ENCODE measurements around the gene HOXC10. TPM values are rescaled to one million over a fixed set of nuclear protein-coding genes. Genes with fewer than 3 reads are reported as not detected.

The HOXC10 gene
- not detected for total RNA-seq (ENCODE audit: unreplicated experiment)
- long read RNA-seq = 0 reads

- Mint-ChIP-seq H3K27ac (ENCODE audit: unreplicated experiment) (no peak within 1 kb of the TSS), H3K9me3 (ENCODE audit: unreplicated experiment) (peaks cover 9% of the 10 kb centered on the region), H3K36me3 (ENCODE audit: unreplicated experiment) (no peaks in the 10 kb centered on the region), H3K27me3 (ENCODE audit: unreplicated experiment) (peaks cover 57% of the 10 kb centered on the region), H3K4me1 (ENCODE audit: low read depth, unreplicated experiment) (no peaks in the 10 kb centered on the region), H3K4me3 (ENCODE audit: unreplicated experiment) (no peak within 1 kb of the TSS)
- DNase-seq = peak; percentile 91
- TF ChIP-seq CTCF (IDR thresholded peaks at IDR 0.05; ENCODE audit: partially characterized antibody, unreplicated experiment) = peak; percentile 60
Observed at GRCh38 chr12:53984901-53985691, at the start of gene HOXC10. Gene HOXC10 (plus strand): TSS chr12:53985146. CDS start chr12:53985260, 114 bp downstream.

GRCh38 chr12:53935383-53936341, 49.3 kb upstream of the HOXC10 start:
- Mint-ChIP-seq H3K36me3 (ENCODE audit: unreplicated experiment) (no peaks in the 10 kb centered on the region), H3K4me1 (ENCODE audit: low read depth, unreplicated experiment) (peaks cover 1% of the 10 kb centered on the region), H3K27me3 (ENCODE audit: unreplicated experiment) (peaks cover 46% of the 10 kb centered on the region), H3K4me3 (ENCODE audit: unreplicated experiment) (peak overlapping the region; percentile 79), H3K9me3 (ENCODE audit: unreplicated experiment) (peaks cover 2% of the 10 kb centered on the region), H3K27ac (ENCODE audit: unreplicated experiment) (no peak overlapping the region)
- no peak for TF ChIP-seq CTCF (IDR thresholded peaks at IDR 0.05; ENCODE audit: partially characterized antibody, unreplicated experiment)
- no peak for DNase-seq

- Mint-ChIP-seq H3K4me1 (ENCODE audit: low read depth, unreplicated experiment) (peaks cover 1% of the 10 kb centered on the region), H3K27me3 (ENCODE audit: unreplicated experiment) (peaks cover 53% of the 10 kb centered on the region), H3K27ac (ENCODE audit: unreplicated experiment) (no peak overlapping the region), H3K36me3 (ENCODE audit: unreplicated experiment) (no peaks in the 10 kb centered on the region), H3K9me3 (ENCODE audit: unreplicated experiment) (peaks cover 2% of the 10 kb centered on the region), H3K4me3 (ENCODE audit: unreplicated experiment) (peak overlapping the region; percentile 20)
- TF ChIP-seq CTCF (IDR thresholded peaks at IDR 0.05; ENCODE audit: partially characterized antibody, unreplicated experiment) = no peak
- DNase-seq = no peak
Observed at GRCh38 chr12:53937099-53937498, 47.8 kb upstream of the HOXC10 start.

GRCh38 chr12:53937596-53938325, 47.2 kb upstream of the HOXC10 start:
- no peaks in the 10 kb centered on the region for H3K36me3 Mint-ChIP-seq (ENCODE audit: unreplicated experiment)
- TF ChIP-seq CTCF (IDR thresholded peaks at IDR 0.05; ENCODE audit: partially characterized antibody, unreplicated experiment) = no peak
- H3K4me1 Mint-ChIP-seq (ENCODE audit: low read depth, unreplicated experiment) = peaks cover 1% of the 10 kb centered on the region
- H3K27me3 Mint-ChIP-seq (ENCODE audit: unreplicated experiment) = peaks cover 46% of the 10 kb centered on the region
- peaks cover 2% of the 10 kb centered on the region for H3K9me3 Mint-ChIP-seq (ENCODE audit: unreplicated experiment)
- DNase-seq = no peak
- no peak overlapping the region for H3K27ac Mint-ChIP-seq (ENCODE audit: unreplicated experiment)
- peak overlapping the region; percentile 70 for H3K4me3 Mint-ChIP-seq (ENCODE audit: unreplicated experiment)

Data from glutamatergic neuron (in vitro differentiated cells).